ENCODE measurements around the gene ZDHHC14.

GRCh38 chr6:157615420-157615769, 234.4 kb downstream of the ZDHHC14 start:
- TF ChIP-seq ATF2 (IDR thresholded peaks at IDR 0.05; ENCODE audit: low read length) (no peak), CTCF (IDR thresholded peaks at IDR 0.05; ENCODE audit: control extremely low read depth in 1 of 3, insufficient read depth in 1 of 3, low read depth in 1 of 3, low read length in 3 of 3) (peak; percentile 10 to 35 (median 27); a peak in 3 of 4 replicates), POLR2A (IDR thresholded peaks at IDR 0.05; ENCODE audit: control extremely low read depth in 1 of 2, low read depth in 2 of 2, low read length in 2 of 2) (no peak), JUND (IDR thresholded peaks at IDR 0.05; ENCODE audit: low read length) (no peak), SIN3A (conservative IDR thresholded peaks at IDR 0.05 in 1 of 2, IDR thresholded peaks at IDR 0.05 in 1 of 2; ENCODE audit: low read depth in 1 of 2, low read length in 2 of 2) (no peak), EP300 (IDR thresholded peaks at IDR 0.05; ENCODE audit: borderline replicate concordance in 1 of 2, low read depth in 2 of 2, low read length in 2 of 2) (no peak), RAD21 (IDR thresholded peaks at IDR 0.05 in 1 of 2, conservative IDR thresholded peaks at IDR 0.05 in 1 of 2; ENCODE audit: low read depth in 2 of 2, low read length in 2 of 2) (peak; percentile 45 to 59; a peak in 3 of 4 replicates), KDM1A (IDR thresholded peaks at IDR 0.05; ENCODE audit: borderline replicate concordance, low read length) (no peak), ZNF274 (IDR thresholded peaks at IDR 0.05; ENCODE audit: borderline replicate concordance, extremely low read depth, low read length) (no peak), USF2 (IDR thresholded peaks at IDR 0.05; ENCODE audit: low read length) (no peak), RXRA (IDR thresholded peaks at IDR 0.05; ENCODE audit: insufficient read depth, low read depth, low read length) (no peak), BRCA1 (IDR thresholded peaks at IDR 0.05; ENCODE audit: low read depth, low read length) (no peak), SP2 (IDR thresholded peaks at IDR 0.05; ENCODE audit: low read length) (no peak)
